GM21447 (cell line): ENCODE results near the gene ST6GAL1.

Source experiments
- ATAC-seq: cut with Tn5 transposase; IDR thresholded peaks from one replicate; pipeline ENCODE4 v1.9.1; 2021; ENCODE audit not compliant: unreplicated experiment

The ST6GAL1 gene

DNA sequence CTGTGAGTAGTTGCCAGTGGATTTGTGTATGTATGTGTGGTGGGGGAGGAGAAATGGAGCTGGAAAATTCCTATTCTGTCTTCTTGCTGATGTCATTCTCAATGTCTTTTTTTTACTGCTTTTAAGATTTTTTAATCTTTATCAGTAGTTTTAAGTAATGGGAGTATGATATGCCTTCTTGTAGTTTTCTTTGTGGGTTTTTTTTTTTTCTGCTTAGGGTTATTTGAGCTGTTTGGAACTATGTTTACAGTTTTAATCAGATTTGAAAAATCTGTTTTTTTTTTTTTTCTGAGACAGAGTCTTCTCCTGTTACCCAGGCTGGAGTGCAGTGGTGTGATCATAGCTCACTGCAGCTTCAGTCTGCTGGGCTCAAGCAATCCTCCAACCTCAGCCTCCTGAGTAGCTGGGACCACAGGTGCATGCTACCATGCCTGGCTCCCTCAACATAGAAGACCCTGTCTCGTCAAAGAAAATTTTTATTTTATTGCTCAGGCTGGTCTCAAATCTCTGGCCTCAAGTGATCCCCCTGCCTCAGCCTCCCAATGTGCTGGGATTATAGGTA lies 171.8 kb downstream of the ST6GAL1 start:
- no peak for ATAC-seq

GRCh38 chr3:187103251-187103650 lies 172.9 kb downstream of the ST6GAL1 start:
- ATAC-seq = no peak

DNA sequence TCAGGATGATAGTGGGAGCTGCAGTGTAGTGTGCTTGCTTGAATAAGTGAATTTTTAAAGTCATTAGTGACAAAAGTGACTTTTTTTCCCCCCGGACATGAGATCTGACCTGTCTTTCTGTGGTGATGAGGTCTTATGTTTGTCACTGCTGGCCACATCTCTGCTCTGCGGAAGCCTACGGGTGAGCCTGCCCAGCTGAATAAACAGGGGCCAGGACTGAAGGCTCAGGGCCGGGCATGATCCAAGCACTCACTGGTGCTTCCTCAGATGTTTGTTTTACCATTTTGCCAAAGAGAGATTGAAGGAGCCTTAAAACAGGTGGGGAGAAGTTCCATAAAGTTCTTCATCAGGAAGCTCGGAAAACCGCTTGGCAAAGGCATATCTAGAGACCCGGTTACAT lies 174.0 kb downstream of the ST6GAL1 start:
- ATAC-seq = no peak

DNA sequence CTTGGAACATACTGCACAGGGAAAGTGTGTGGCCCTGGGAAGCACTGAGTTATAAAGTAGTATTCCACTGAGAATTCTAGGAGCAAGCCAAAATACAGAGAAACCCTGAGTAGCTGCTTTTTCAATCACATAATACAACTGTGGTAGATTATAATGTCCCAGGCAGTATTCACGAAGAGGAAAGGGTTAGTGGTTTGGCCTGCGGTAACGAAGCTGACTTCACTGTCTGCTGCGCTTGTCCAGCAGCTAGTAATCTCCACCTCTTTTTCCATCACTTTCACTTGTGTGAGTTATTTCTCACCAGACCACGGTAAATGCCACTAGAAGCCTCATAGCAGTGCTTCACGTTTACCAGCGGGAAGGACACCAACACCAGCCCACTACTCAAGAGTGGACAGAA lies 174.6 kb downstream of the ST6GAL1 start:
- ATAC-seq = no peak

GRCh38 chr3:187105700-187106099 lies 175.4 kb downstream of the ST6GAL1 start:
- ATAC-seq = no peak

- ATAC-seq = no peak
These were observed 177.7 kb downstream of the ST6GAL1 start for GRCh38 chr3:187107989-187108388.

GRCh38 chr3:187110156-187110555 lies 179.8 kb downstream of the ST6GAL1 start:
- no peak for ATAC-seq

- no peak for ATAC-seq
These were observed 182.8 kb downstream of the ST6GAL1 start for GRCh38 chr3:187112934-187113793.

- no peak for ATAC-seq
These were observed 184.2 kb downstream of the ST6GAL1 start for GRCh38 chr3:187114511-187114910.

- ATAC-seq = no peak
These were observed 190.0 kb downstream of the ST6GAL1 start for GRCh38 chr3:187120326-187120725.

- no peak for ATAC-seq
These were observed 191.9 kb downstream of the ST6GAL1 start for GRCh38 chr3:187122261-187122660.

GRCh38 chr3:187125319-187126031 lies 195.1 kb downstream of the ST6GAL1 start:
- ATAC-seq = peak; percentile 78
